Duodenal mucosa (tissue), 2 donors: ENCODE measurements around the gene UNC93B1.

Experiments used
- H3K27ac ChIP-seq: one replicate; pipeline ENCODE4 v1.7.0; 2013; ENCODE audit warnings: low read depth, low read length
- H3K27me3 ChIP-seq, 2 donors: one replicate each; pipeline ENCODE4 v1.7.0; 2013; ENCODE audit warnings: low read length in 2 of 2, control low read depth in 1 of 2; ENCODE audit not compliant: insufficient read depth in 2 of 2, control insufficient read depth in 1 of 2
- H3K36me3 ChIP-seq, 2 donors: one replicate each; pipeline ENCODE4 v1.7.0; 2013; ENCODE audit warnings: low read length in 2 of 2, control low read depth in 1 of 2; ENCODE audit not compliant: insufficient read depth in 2 of 2, control insufficient read depth in 1 of 2
- H3K4me1 ChIP-seq, 2 donors: one replicate each; pipeline ENCODE4 v1.7.0; 2013; ENCODE audit warnings: low read length in 2 of 2, control low read depth in 1 of 2; ENCODE audit not compliant: insufficient read depth in 2 of 2, control insufficient read depth in 1 of 2
- H3K4me3 ChIP-seq, 2 donors: one replicate each; pipeline ENCODE4 v1.7.0; 2013; ENCODE audit warnings: low read length in 2 of 2, low read depth in 1 of 2
- H3K9ac ChIP-seq, 2 donors: one replicate each; pipeline ENCODE4 v1.7.0; 2013; ENCODE audit warnings: low read length in 2 of 2, low read depth in 1 of 2
- H3K9me3 ChIP-seq, 2 donors: one replicate each; pipeline ENCODE4 v1.7.0; 2013; ENCODE audit warnings: low read length in 2 of 2, control low read depth in 1 of 2; ENCODE audit not compliant: control insufficient read depth in 1 of 2

UNC93B1 gene

GRCh38 chr11:68008381-68009337 is 4.8 kb upstream of the UNC93B1 start:
- Histone ChIP-seq H3K27ac (peak overlapping the region; percentile 78), H3K36me3 (no peaks in the 10 kb centered on the region), H3K4me3 (peak overlapping the region; percentile 51 to 57), H3K9ac (peak overlapping the region; percentile 52 to 54), H3K27me3 (no peaks in the 10 kb centered on the region), H3K4me1 (peaks cover 58 to 69% of the 10 kb centered on the region in 2 donors), H3K9me3 (no peaks in the 10 kb centered on the region)

- Histone ChIP-seq H3K36me3 (no peaks in the 10 kb centered on the region), H3K27me3 (no peaks in the 10 kb centered on the region), H3K4me3 (no peak overlapping the region), H3K27ac (peak overlapping the region; percentile 78), H3K9me3 (no peaks in the 10 kb centered on the region), H3K4me1 (peaks cover 50 to 65% of the 10 kb centered on the region in 2 donors), H3K9ac (peak overlapping the region in 1 of 2 donors; percentile 8)
These were observed 3.8 kb upstream of the UNC93B1 start for GRCh38 chr11:68007498-68008380.

GRCh38 chr11:68006606-68007166 is 2.8 kb upstream of the UNC93B1 start:
- H3K4me3 ChIP-seq = no peak overlapping the region

GRCh38 chr11:68004551-68005335 is 846 bp upstream of the UNC93B1 start:
- Histone ChIP-seq H3K27me3 (no peaks in the 10 kb centered on the region), H3K4me1 (peaks cover 35 to 43% of the 10 kb centered on the region in 2 donors), H3K4me3 (peak overlapping the region; percentile 31 to 63), H3K9me3 (no peaks in the 10 kb centered on the region), H3K27ac (no peak overlapping the region), H3K36me3 (no peaks in the 10 kb centered on the region), H3K9ac (peak overlapping the region in 1 of 2 donors; percentile 4)

More at GRCh38 chr11:68006606-68007166, 2.8 kb upstream of the UNC93B1 start:
- Histone ChIP-seq H3K27ac (no peak overlapping the region), H3K4me1 (peaks cover 45 to 62% of the 10 kb centered on the region in 2 donors), H3K9ac (no peak overlapping the region), H3K36me3 (no peaks in the 10 kb centered on the region), H3K27me3 (no peaks in the 10 kb centered on the region), H3K9me3 (no peaks in the 10 kb centered on the region)

GRCh38 chr11:68002938-68003845 is 705 bp downstream of the UNC93B1 start:
- Histone ChIP-seq H3K4me1 (peaks cover 19 to 36% of the 10 kb centered on the region in 2 donors), H3K36me3 (no peaks in the 10 kb centered on the region), H3K27ac (peak overlapping the region; percentile 32), H3K27me3 (no peaks in the 10 kb centered on the region), H3K9me3 (no peaks in the 10 kb centered on the region), H3K4me3 (peak overlapping the region; percentile 63 to 69), H3K9ac (peak overlapping the region in 1 of 2 donors; percentile 60)

GRCh38 chr11:68002575-68002937 is 1.3 kb downstream of the UNC93B1 start:
- H3K27ac ChIP-seq = no peak overlapping the region
- peak overlapping the region; percentile 63 to 69 for H3K4me3 ChIP-seq
- H3K9ac ChIP-seq = peak overlapping the region in 1 of 2 donors; percentile 60
- no peaks in the 10 kb centered on the region for H3K36me3 ChIP-seq
- H3K27me3 ChIP-seq = no peaks in the 10 kb centered on the region
- H3K9me3 ChIP-seq = no peaks in the 10 kb centered on the region
- peaks cover 15 to 37% of the 10 kb centered on the region in 2 donors for H3K4me1 ChIP-seq

GRCh38 chr11:67999704-68000103 is 4.2 kb downstream of the UNC93B1 start:
- Histone ChIP-seq H3K4me3 (no peak overlapping the region), H3K36me3 (peaks cover 0 to 6% of the 10 kb centered on the region in 2 donors), H3K27me3 (no peaks in the 10 kb centered on the region), H3K4me1 (peaks cover 30 to 43% of the 10 kb centered on the region in 2 donors), H3K27ac (no peak overlapping the region), H3K9me3 (no peaks in the 10 kb centered on the region), H3K9ac (no peak overlapping the region)

- Histone ChIP-seq H3K36me3 (peaks cover 0 to 6% of the 10 kb centered on the region in 2 donors), H3K27me3 (no peaks in the 10 kb centered on the region), H3K27ac (no peak overlapping the region), H3K4me3 (no peak overlapping the region), H3K4me1 (peaks cover 25 to 40% of the 10 kb centered on the region in 2 donors), H3K9ac (no peak overlapping the region), H3K9me3 (no peaks in the 10 kb centered on the region)
These were observed 4.7 kb downstream of the UNC93B1 start for GRCh38 chr11:67999201-67999629.
